ENCODE measurements around the gene RANBP1. TPM values are rescaled to one million over a fixed set of nuclear protein-coding genes. Genes with fewer than 3 reads are reported as not detected.

RANBP1 gene
- total RNA-seq, 1 experiment from 2014 or later: 522 TPM

DNA sequence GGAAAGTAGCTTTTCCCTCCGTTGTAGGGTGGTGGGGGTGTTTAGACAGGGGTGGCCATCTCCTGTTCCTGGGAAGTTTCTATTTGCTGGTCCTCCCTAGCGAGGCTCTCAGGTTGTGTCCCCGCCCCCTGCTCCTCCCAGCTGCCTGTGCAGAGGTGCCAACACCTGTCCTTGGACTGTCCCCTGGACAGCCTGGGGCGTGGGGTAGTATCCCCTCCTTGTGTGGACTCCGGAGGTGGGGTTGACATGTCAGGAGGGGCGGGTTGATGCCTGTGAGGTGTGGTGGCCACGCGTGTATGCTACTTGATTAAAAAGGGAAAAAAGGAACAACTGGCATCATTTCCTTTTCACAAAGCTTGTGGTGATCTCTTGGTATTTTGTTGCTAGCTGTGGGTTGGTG is 14.3 kb upstream of the RANBP1 start:
- no CpG with 5 or more reads among the region's 8 CpGs for WGBS (ENCODE audit: extremely low coverage, insufficient read length, low lambda C conversion rate)
- Mint-ChIP-seq H3K27ac (no peak overlapping the region; a peak in 1 of 7 replicates), H3K4me1 (peaks cover 19 to 22% of the 10 kb centered on the region in 2 experiments), H3K9me3 (no peaks in the 10 kb centered on the region), H3K27me3 (ENCODE audit: low read depth) (no peaks in the 10 kb centered on the region), H3K36me3 (ENCODE audit: insufficient read depth in 1 of 3, low read depth in 3 of 3) (peaks cover 43 to 94% (median 93%) of the 10 kb centered on the region in 3 experiments), H3K4me3 (no peak overlapping the region)
- H3T11ph ChIP-seq (ENCODE audit: low read length): no peak overlapping the region
- no peaks in the 10 kb centered on the region for H3K79me1 ChIP-seq (ENCODE audit: insufficient read depth, low read depth, low read length, poor library complexity, severe bottlenecking)
- no peak overlapping the region for H2AK5ac ChIP-seq (ENCODE audit: insufficient read length, low read length)
- H2BK20ac ChIP-seq (ENCODE audit: low read depth, low read length, poor library complexity, severe bottlenecking): no peak overlapping the region
- no peak overlapping the region for H4K91ac ChIP-seq (ENCODE audit: insufficient read length, low read depth, low read length)
- no peak overlapping the region for H3K9ac ChIP-seq (ENCODE audit: extremely low read depth, insufficient read length, low read length)
- TF ChIP-seq CTCF (conservative IDR thresholded peaks at IDR 0.05): no peak
- H3K79me2 ChIP-seq (ENCODE audit: insufficient read depth, low read length): 0 out of 2 replicates have a peak, but pooled peaks cover 2% of the 10 kb centered on the region
- H3K23ac ChIP-seq (ENCODE audit: insufficient read length, low read depth, low read length): no peak overlapping the region
- no peak for DNase-seq
- H3K18ac ChIP-seq (ENCODE audit: insufficient read length, low read depth, low read length): no peak overlapping the region
- H4K20me1 ChIP-seq (ENCODE audit: control insufficient read depth, insufficient read depth, insufficient read length): no peaks in the 10 kb centered on the region
- H3K4me2 ChIP-seq (ENCODE audit: insufficient read depth, insufficient read length, low read length): no peak overlapping the region
- H3K23me2 ChIP-seq (ENCODE audit: insufficient read length, low read depth, low read length, poor library complexity, severe bottlenecking): no peaks in the 10 kb centered on the region
- H2BK120ac ChIP-seq (ENCODE audit: low read depth, low read length, poor library complexity, severe bottlenecking): no peak overlapping the region
- no peak overlapping the region for H3K27ac ChIP-seq (ENCODE audit: insufficient read length, low read depth, low read length)
- H3K27me3 ChIP-seq (ENCODE audit: insufficient read depth, low read length): no peaks in the 10 kb centered on the region; the same call in 1 of the 2 replicates
- H3K4me1 ChIP-seq (ENCODE audit: insufficient read depth, low read length): peaks cover 2% of the 10 kb centered on the region; the same call in 1 of the 2 replicates
- H3K4ac ChIP-seq (ENCODE audit: low read depth, low read length): no peak overlapping the region
- H4K8ac ChIP-seq (replicated peaks; ENCODE audit: insufficient read length, low read depth, low read length): no peak overlapping the region
- no peak overlapping the region for H2AFZ ChIP-seq (ENCODE audit: low read length)
- H3K56ac ChIP-seq (ENCODE audit: insufficient read length, low read depth, low read length): no peak overlapping the region
- H4K5ac ChIP-seq (ENCODE audit: insufficient read length, low read depth, low read length): no peak overlapping the region
- no peak overlapping the region for H2BK12ac ChIP-seq (ENCODE audit: insufficient read length, low read depth, low read length)
- H2BK5ac ChIP-seq (ENCODE audit: insufficient read length, low read length): no peak overlapping the region
- no peak overlapping the region for H3K14ac ChIP-seq (ENCODE audit: insufficient read depth, low read length)
- H2BK15ac ChIP-seq (ENCODE audit: low read depth, low read length): no peak overlapping the region
- H3K9me3 ChIP-seq (ENCODE audit: control insufficient read depth, low read depth, low read length): no peaks in the 10 kb centered on the region

Data from H9 (cell line).